NCI-H1436 (cell line): ENCODE data around the gene CYSRT1.

Experiments used
- DNase-seq: peaks from one replicate; lab custom pipeline; 2025; lab: John Stamatoyannopoulos, UW

The CYSRT1 gene

GRCh38 chr9:137212520-137212919, 12.5 kb upstream of the CYSRT1 start:
- no peak for DNase-seq

- DNase-seq = no peak
Observed at GRCh38 chr9:137213160-137214060, 11.6 kb upstream of the CYSRT1 start.

DNA sequence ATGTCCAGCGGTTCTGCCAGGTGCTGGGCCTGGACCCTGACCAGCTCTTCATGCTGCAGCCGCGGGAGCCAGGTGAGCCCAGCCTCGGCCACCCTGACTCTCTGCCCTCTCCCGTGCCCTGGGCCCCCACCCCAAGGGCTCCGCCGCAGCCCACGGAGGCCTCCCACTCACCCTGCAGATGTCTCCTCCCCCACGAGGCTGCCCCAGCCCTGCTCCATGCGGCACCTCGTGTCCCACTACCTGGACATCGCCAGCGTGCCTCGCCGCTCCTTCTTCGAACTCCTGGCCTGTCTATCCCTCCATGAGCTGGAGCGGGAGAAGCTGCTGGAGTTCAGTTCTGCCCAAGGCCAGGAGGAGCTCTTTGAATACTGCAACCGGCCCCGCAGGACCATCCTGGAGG, 10.4 kb upstream of the CYSRT1 start:
- no peak for DNase-seq

GRCh38 chr9:137215196-137215986, 9.6 kb upstream of the CYSRT1 start:
- DNase-seq = no peak

DNA sequence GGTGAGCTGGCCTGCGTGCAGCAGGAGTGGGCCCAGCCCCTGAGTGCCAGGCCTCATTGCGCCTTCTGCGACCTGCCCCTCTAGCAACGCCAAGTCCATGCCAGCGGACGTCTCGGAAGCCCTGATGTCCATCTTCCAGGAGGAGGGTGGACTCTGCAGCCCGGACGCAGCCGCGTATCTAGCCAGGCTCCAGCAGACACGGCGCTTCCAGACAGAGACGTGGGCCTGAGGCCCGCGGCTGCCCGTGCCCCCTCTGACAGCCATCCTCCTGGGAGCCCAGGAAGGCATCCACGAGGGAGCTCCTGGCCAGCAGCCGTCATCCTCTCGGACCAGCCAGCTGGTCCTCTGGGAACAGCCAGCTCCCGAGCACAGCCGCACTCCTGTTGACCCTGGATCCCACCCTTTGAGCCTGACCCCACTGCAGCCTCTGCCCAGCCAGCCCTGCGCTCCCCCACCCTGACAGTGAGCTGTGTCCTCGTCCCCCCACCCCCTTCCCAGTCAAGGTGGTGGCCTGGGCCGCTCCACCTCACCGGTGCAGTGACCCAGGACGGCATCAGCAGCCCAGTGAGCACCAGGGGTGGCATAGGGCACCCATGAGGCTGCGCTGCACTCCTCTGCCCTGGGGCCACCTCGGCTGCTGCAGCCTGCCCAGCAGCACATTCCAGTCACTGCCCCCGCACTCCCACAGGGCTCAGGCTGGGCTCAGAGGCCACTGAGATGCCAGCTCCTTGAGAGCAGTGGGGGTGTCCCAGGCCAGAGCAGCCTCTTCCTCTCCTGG, 8.6 kb upstream of the CYSRT1 start:
- DNase-seq = no peak

DNA sequence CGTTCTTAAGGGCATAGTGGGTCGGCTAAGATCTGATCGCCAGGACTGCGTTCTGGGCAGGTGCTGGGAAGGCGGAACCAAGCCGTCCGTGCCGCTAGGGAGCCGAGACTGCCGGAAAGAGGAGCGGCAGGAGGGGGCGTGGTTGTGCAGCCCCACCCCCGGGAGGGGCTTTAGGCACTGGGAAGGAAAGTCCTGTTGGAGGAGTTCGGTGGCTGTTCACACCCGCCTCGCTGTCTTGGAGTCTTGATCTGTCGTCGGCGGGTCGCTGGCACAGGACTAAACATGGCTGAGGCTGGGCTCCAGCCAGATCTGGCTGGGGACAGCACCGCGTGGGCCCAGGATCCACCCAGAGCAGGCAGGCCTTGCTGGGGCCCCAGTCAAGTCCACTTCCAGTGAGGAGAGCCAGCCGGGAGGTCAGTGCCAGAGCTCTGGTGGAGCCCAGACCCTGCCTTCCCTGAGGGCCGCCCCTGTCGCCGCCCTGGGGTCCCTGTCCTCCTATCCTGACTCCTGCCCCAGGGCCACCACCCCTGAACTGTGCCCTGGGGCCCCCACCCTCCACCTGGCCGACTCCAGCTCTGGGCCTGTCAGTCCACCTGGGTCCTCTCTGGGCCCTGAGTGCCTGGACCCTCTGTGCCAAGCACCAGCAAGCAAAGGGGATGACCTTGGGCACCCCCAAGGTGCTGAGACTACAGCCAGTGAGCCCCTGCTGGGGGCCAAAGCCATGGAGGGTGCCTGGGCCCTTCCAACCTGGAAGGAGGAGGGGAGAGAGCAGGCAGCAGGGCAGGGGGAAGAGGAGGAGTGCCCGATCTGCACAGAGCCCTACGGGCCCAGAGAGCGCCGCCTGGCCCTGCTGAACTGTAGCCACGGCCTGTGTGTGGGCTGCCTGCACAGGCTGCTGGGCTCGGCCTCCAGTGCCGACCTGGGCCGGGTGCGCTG, 7.4 kb upstream of the CYSRT1 start:
- peak; percentile 30 for DNase-seq

GRCh38 chr9:137218212-137218753, 6.7 kb upstream of the CYSRT1 start:
- DNase-seq = no peak

GRCh38 chr9:137218754-137219271, 6.2 kb upstream of the CYSRT1 start:
- no peak for DNase-seq

GRCh38 chr9:137219757-137220316, 5.1 kb upstream of the CYSRT1 start:
- no peak for DNase-seq

- DNase-seq = no peak
Observed at GRCh38 chr9:137220317-137221094, 4.5 kb upstream of the CYSRT1 start.

DNA sequence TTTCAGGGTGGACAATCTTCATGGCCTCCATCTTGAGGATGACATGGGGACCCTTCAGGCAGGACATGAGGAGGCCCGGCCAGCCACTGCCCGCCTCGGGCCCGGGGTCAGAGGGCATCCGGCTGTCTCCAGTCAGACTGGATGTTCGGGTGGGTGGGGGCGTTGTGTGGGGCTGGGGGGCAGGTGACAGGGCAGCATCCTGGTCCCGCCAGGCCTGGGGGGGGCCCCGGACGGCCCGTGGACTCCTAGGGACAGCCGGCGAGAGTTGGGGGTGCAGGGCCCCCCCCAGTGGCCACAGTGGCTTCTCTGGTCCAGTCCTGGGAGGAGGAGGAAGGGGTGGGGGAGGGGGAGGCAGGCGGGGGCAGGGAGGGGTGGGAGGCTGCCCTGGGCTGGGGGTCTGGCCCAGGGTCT, 3.9 kb upstream of the CYSRT1 start:
- DNase-seq = no peak

- no peak for DNase-seq
Observed at GRCh38 chr9:137221506-137222111, 3.4 kb upstream of the CYSRT1 start.

- peak; percentile 44 for DNase-seq
Observed at GRCh38 chr9:137222190-137223077, 2.5 kb upstream of the CYSRT1 start, which contains the start of gene RNF208. RNF208 (minus strand) TSS chr9:137222240; CDS start chr9:137221212, 1,028 bp downstream.

GRCh38 chr9:137223078-137223970, 1.6 kb upstream of the CYSRT1 start:
- peak; percentile 95 for DNase-seq

DNA sequence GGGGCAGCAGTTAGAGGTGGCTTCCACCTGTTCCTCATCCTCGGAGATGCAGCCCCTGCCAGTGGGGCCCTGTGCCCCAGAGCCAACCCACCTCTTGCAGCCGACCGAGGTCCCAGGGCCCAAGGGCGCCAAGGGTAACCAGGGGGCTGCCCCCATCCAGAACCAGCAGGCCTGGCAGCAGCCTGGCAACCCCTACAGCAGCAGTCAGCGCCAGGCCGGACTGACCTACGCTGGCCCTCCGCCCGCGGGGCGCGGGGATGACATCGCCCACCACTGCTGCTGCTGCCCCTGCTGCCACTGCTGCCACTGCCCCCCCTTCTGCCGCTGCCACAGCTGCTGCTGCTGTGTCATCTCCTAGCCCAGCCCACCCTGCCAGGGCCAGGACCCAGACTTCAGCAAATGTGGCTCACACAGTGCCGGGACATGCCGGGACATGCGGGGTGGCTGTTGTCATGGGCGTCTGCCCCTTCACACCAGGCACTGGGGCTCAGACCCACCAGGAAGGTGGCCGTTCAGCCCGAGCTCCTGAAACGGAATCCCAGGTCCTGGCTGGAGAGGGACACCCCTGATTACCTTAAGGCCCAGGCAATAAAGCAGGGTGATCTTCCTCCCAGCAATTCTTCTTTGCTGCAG, 841 bp downstream of the CYSRT1 start:
- DNase-seq = no peak

DNA sequence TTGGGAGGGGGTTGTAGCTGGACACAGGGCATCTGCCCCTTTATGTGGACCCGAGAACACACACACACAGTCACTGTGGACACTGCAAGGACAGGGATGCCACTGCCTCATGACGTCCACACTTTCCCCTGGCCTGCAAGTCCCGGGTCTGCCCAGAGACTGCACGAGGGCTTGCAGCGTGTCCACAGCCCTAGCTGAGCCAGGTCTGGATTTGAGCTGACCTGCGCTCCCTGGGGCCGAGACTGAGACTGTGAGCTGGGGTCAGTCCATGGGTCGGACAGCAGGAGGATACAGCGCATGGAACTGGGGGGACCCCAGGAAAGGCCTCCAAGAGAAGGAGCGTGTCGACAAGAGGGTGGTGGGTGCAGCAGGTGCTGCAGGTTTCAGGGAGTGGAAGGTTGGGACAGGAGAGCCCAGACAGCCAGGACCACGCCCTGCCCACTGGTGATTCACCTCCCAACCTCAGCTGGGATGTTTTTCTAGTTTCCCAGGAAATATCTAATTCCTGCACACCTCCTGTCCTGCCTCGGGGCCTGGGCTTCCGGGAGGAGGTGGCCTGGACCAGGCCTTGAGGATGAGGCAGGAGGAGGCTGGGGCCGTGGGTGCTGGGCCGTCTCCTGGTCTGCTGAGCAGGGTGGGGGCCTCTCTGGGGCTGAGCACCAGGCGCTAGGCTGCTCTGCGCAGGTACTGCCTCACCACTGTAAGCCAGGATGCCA, 1.5 kb downstream of the CYSRT1 start:
- no peak for DNase-seq
